K562 (cell line): ENCODE results near the gene CRKL. TPM values are rescaled to one million over a fixed set of nuclear protein-coding genes. Genes with fewer than 3 reads are reported as not detected.

Source experiments
- ARID2 ChIP-seq: fragments of 450-650 bp; IDR thresholded peaks from 2 replicates; pipeline ENCODE4 v1.6.1; 2017; ENCODE audit warnings: antibody characterized with exemption, mild to moderate bottlenecking
- CHD2 ChIP-seq: IDR thresholded peaks from 2 replicates; pipeline ENCODE4 v1.6.1; 2011; ENCODE audit warnings: low read depth, low read length
- EGR1 ChIP-seq: fragments of 450-650 bp; conservative IDR thresholded peaks from 2 replicates; pipeline ENCODE4 v1.6.1; 2017; ENCODE audit warnings: mild to moderate bottlenecking
- MCM7 ChIP-seq, 2 experiments: fragments of 450-650 bp; IDR thresholded peaks; 2 replicates each; pipeline ENCODE4 v1.6.1; 2016 to 2018
- NR2C2 ChIP-seq, 2 experiments: fragments of 200-800 bp in 1 of 2; sonication (Bioruptor generic) in 1 of 2; sonication (generic) in 1 of 2; formaldehyde crosslinking in 1 of 2; IDR thresholded peaks; 2 replicates each; pipeline versions ENCODE4 v1.6.1 to v1.8.0; 2016 to 2022; ENCODE audit warnings: mild to moderate bottlenecking in 1 of 2, missing compliant biosample characterization in 1 of 2, missing genetic modification characterization in 1 of 2, missing genetic modification reagents in 1 of 2
- SETDB1 ChIP-seq: IDR thresholded peaks from one replicate; pipeline ENCODE4 v1.6.1; 2012; ENCODE audit warnings: low read length, control low read depth, inconsistent platforms
- SIX5 ChIP-seq, 2 experiments: IDR thresholded peaks; 2 replicates each; pipeline ENCODE4 v1.6.1; 2011; ENCODE audit warnings: low read length in 2 of 2, borderline replicate concordance in 1 of 2, low read depth in 1 of 2, mild to moderate bottlenecking in 1 of 2, moderate library complexity in 1 of 2; ENCODE audit not compliant: insufficient read depth in 1 of 2
- SMAD3 ChIP-seq: fragments of 450-650 bp; formaldehyde crosslinking; conservative IDR thresholded peaks from 2 replicates; pipeline ENCODE4 v1.4.0; 2020; ENCODE audit warnings: mild to moderate bottlenecking
- SPI1 ChIP-seq: IDR thresholded peaks from 2 replicates; pipeline ENCODE4 v1.6.1; 2011; ENCODE audit warnings: low read depth, low read length, control low read depth, borderline replicate concordance
- TCF3 ChIP-seq: sonication (generic); formaldehyde crosslinking; IDR thresholded peaks from 2 replicates; pipeline ENCODE4 v1.4.0; 2020; ENCODE audit warnings: mild to moderate bottlenecking, missing genetic modification reagents
- ZNF239 ChIP-seq: fragments of 250-450 bp; sonication (Bioruptor Pico); IDR thresholded peaks from 2 replicates; pipeline ENCODE4 v1.4.0; 2020; ENCODE audit warnings: mild to moderate bottlenecking
- ZNF445 ChIP-seq: fragments of 250-450 bp; sonication (Bioruptor Pico); IDR thresholded peaks from 2 replicates; pipeline ENCODE4 v1.4.0; 2020; ENCODE audit warnings: low read depth, mild to moderate bottlenecking, moderate library complexity
- ZNF695 ChIP-seq: fragments of 450-650 bp; formaldehyde crosslinking; IDR thresholded peaks from 2 replicates; pipeline ENCODE4 v1.4.0; 2020; ENCODE audit warnings: mild to moderate bottlenecking, moderate library complexity
- ZNF764 ChIP-seq: fragments of 250-450 bp; sonication (Bioruptor Pico); IDR thresholded peaks from 2 replicates; pipeline ENCODE4 v1.4.0; 2020; ENCODE audit warnings: low read depth, mild to moderate bottlenecking, moderate library complexity
- polyA plus RNA-seq, 8 experiments: library from polyadenylated mRNA; depleted of rRNA in 4 of 8; stranded (reverse) in 5 of 8; unstranded in 3 of 8; fragments of >200 nt; fragmentation: Nextera tagmentation in 2 of 8; fragmentation: Illumina TruSeq in 1 of 8; extraction: Ambion mirVana in 2 of 8; extraction: Trizol in 1 of 8; gene quantifications; 2 replicates each; pipeline versions ENCODE4 v1.2.1 to v1.2.3, GENCODE V29; 2011 to 2014; ENCODE audit warnings: inconsistent platforms in 1 of 8, missing spikeins in 1 of 8
- total RNA-seq, 7 experiments: library from RNA; depleted of rRNA in 6 of 7; stranded (reverse); fragments of >200 nt in 6 of 7; fragmentation: Illumina TruSeq in 2 of 7; extraction: Trizol in 2 of 7; gene quantifications; 2 replicates each; pipeline versions ENCODE4 v1.2.1 to v1.2.3, GENCODE V29; 2011 to 2021; ENCODE audit warnings: low replicate concordance in 1 of 7
- TF ChIP-seq, protein P1 (sequence below): fragments of 450-650 bp; IDR thresholded peaks from 2 replicates; pipeline ENCODE4 v1.6.1; 2016; ENCODE audit warnings: missing biosample characterization, missing genetic modification characterization
- TF ChIP-seq, protein P2 (sequence below): conservative IDR thresholded peaks from 2 replicates; pipeline ENCODE4 v1.6.1; 2011; ENCODE audit warnings: low read depth, mild to moderate bottlenecking, low read length; ENCODE audit not compliant: control insufficient read depth
- TF ChIP-seq, protein P3 (sequence below): fragments of 250-450 bp; sonication (Bioruptor Pico); IDR thresholded peaks from 2 replicates; pipeline ENCODE4 v1.4.0; 2020
- TF ChIP-seq, protein P4 (sequence below), 2 experiments: fragments of 450-650 bp; conservative IDR thresholded peaks; 2 replicates each; pipeline ENCODE4 v1.6.1; 2017; ENCODE audit warnings: mild to moderate bottlenecking in 2 of 2, moderate library complexity in 2 of 2

Gene CRKL
- total and polyA plus RNA-seq, 9 of the 15 experiments (the other 6 are each of a cell fraction or from before 2014, with no cell fraction given) = 100 to 263 (median 124) TPM

DNA sequence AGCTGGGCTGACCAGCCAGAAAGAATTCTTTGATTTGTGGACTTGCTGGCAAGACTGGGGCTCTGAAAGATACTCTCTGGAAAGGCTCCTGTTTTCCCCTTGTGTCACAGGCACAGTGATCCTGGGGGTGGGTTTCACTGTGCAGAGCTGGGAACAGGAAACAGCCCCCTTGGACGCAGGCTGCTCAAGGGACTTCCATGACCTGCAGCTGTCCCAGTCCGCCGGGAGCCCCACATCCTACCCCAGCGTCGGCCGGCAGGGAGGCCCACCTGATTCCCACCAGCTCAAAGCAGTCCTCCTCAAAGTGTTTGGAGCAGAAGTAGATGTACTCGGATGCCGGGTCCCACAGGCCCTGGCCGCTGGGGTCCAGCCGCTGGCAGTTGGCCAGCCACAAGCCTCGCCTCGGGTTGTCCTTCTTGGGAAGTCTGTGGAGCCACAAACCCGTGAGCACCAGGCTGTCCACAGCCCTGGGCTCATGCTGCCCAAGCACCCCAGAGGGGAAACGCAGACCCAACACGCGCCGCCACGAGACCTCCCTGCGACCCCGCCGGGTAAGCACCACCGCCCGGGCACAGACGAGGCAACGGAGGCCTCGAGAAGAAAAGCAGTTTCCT, 83.9 kb downstream of the CRKL start (continued):
- TF ChIP-seq ARID2 (no peak), TCF3 (CRISPR knock-in tag) (no peak), ZNF764 (peak; percentile 78), NR2C2 (CRISPR knock-in tag; IDR thresholded peaks at IDR 0.05) (no peak), NR2C2 (tag; IDR thresholded peaks at IDR 0.05) (no peak), CHD2 (no peak), SETDB1 (no peak), ZNF239 (CRISPR knock-in tag) (peak; percentile 24; the same call in 1 of the 2 replicates), ZNF695 (no peak), SIX5 (IDR thresholded peaks at IDR 0.05; ENCODE audit: borderline replicate concordance in 1 of 2, insufficient read depth in 1 of 2, low read depth in 1 of 2, low read length in 2 of 2) (no peak), MCM7 (IDR thresholded peaks at IDR 0.05) (no peak), SMAD3 (CRISPR knock-in tag) (peak; percentile 58), SPI1 (no peak), ZNF445 (CRISPR knock-in tag) (no peak), EGR1 (no peak)
- TF ChIP-seq, protein P1, sequence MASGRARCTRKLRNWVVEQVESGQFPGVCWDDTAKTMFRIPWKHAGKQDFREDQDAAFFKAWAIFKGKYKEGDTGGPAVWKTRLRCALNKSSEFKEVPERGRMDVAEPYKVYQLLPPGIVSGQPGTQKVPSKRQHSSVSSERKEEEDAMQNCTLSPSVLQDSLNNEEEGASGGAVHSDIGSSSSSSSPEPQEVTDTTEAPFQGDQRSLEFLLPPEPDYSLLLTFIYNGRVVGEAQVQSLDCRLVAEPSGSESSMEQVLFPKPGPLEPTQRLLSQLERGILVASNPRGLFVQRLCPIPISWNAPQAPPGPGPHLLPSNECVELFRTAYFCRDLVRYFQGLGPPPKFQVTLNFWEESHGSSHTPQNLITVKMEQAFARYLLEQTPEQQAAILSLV (tag) = no peak
- TF ChIP-seq, protein P2, sequence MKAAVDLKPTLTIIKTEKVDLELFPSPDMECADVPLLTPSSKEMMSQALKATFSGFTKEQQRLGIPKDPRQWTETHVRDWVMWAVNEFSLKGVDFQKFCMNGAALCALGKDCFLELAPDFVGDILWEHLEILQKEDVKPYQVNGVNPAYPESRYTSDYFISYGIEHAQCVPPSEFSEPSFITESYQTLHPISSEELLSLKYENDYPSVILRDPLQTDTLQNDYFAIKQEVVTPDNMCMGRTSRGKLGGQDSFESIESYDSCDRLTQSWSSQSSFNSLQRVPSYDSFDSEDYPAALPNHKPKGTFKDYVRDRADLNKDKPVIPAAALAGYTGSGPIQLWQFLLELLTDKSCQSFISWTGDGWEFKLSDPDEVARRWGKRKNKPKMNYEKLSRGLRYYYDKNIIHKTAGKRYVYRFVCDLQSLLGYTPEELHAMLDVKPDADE = no peak
- TF ChIP-seq, protein P3, sequence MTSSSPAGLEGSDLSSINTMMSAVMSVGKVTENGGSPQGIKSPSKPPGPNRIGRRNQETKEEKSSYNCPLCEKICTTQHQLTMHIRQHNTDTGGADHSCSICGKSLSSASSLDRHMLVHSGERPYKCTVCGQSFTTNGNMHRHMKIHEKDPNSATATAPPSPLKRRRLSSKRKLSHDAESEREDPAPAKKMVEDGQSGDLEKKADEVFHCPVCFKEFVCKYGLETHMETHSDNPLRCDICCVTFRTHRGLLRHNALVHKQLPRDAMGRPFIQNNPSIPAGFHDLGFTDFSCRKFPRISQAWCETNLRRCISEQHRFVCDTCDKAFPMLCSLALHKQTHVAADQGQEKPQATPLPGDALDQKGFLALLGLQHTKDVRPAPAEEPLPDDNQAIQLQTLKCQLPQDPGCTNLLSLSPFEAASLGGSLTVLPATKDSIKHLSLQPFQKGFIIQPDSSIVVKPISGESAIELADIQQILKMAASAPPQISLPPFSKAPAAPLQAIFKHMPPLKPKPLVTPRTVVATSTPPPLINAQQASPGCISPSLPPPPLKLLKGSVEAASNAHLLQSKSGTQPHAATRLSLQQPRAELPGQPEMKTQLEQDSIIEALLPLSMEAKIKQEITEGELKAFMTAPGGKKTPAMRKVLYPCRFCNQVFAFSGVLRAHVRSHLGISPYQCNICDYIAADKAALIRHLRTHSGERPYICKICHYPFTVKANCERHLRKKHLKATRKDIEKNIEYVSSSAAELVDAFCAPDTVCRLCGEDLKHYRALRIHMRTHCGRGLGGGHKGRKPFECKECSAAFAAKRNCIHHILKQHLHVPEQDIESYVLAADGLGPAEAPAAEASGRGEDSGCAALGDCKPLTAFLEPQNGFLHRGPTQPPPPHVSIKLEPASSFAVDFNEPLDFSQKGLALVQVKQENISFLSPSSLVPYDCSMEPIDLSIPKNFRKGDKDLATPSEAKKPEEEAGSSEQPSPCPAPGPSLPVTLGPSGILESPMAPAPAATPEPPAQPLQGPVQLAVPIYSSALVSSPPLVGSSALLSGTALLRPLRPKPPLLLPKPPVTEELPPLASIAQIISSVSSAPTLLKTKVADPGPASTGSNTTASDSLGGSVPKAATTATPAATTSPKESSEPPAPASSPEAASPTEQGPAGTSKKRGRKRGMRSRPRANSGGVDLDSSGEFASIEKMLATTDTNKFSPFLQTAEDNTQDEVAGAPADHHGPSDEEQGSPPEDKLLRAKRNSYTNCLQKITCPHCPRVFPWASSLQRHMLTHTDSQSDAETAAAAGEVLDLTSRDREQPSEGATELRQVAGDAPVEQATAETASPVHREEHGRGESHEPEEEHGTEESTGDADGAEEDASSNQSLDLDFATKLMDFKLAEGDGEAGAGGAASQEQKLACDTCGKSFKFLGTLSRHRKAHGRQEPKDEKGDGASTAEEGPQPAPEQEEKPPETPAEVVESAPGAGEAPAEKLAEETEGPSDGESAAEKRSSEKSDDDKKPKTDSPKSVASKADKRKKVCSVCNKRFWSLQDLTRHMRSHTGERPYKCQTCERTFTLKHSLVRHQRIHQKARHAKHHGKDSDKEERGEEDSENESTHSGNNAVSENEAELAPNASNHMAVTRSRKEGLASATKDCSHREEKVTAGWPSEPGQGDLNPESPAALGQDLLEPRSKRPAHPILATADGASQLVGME = peak; percentile 1; the same call in 1 of the 2 replicates
- TF ChIP-seq, protein P4, sequence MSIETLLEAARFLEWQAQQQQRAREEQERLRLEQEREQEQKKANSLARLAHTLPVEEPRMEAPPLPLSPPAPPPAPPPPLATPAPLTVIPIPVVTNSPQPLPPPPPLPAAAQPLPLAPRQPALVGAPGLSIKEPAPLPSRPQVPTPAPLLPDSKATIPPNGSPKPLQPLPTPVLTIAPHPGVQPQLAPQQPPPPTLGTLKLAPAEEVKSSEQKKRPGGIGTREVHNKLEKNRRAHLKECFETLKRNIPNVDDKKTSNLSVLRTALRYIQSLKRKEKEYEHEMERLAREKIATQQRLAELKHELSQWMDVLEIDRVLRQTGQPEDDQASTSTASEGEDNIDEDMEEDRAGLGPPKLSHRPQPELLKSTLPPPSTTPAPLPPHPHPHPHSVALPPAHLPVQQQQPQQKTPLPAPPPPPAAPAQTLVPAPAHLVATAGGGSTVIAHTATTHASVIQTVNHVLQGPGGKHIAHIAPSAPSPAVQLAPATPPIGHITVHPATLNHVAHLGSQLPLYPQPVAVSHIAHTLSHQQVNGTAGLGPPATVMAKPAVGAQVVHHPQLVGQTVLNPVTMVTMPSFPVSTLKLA (conservative IDR thresholded peaks at IDR 0.05) = no peak
